Measurements from ENCODE around the gene SLC22A1. TPM values are rescaled to one million over a fixed set of nuclear protein-coding genes. Genes with fewer than 3 reads are reported as not detected.
"Not testable (repeated sequence)": the region's sequence is repeated elsewhere in the genome, so short reads cannot be mapped to it uniquely, and the experiment has no call there.

Gene SLC22A1
- polyA plus RNA-seq, 1 donor: 0.77 TPM

GRCh38 chr6:160093946-160094345 is 27.7 kb upstream of the SLC22A1 start:
- no peak for DNase-seq

- no peak for DNase-seq
Observed at GRCh38 chr6:160095146-160095845, 26.3 kb upstream of the SLC22A1 start.

GRCh38 chr6:160101277-160102205 is 20.1 kb upstream of the SLC22A1 start:
- DNase-seq: no peak

GRCh38 chr6:160102399-160102798 is 19.2 kb upstream of the SLC22A1 start:
- DNase-seq: no peak

GRCh38 chr6:160102956-160103824 is 18.4 kb upstream of the SLC22A1 start:
- DNase-seq: no peak

GRCh38 chr6:160103825-160104100 is 17.9 kb upstream of the SLC22A1 start:
- no peak for DNase-seq

- DNase-seq: no peak
Observed at GRCh38 chr6:160104821-160105517, 16.6 kb upstream of the SLC22A1 start.

GRCh38 chr6:160106010-160106409 is 15.6 kb upstream of the SLC22A1 start:
- DNase-seq: no peak

GRCh38 chr6:160106701-160107100 is 14.9 kb upstream of the SLC22A1 start:
- no peak for DNase-seq

- no peak for DNase-seq
Observed at GRCh38 chr6:160108077-160108476, 13.5 kb upstream of the SLC22A1 start.

GRCh38 chr6:160110586-160111123 is 11.0 kb upstream of the SLC22A1 start:
- no peak for DNase-seq

GRCh38 chr6:160111806-160112205 is 9.8 kb upstream of the SLC22A1 start:
- DNase-seq: no peak

- no peak for DNase-seq
Observed at GRCh38 chr6:160112628-160113299, 8.9 kb upstream of the SLC22A1 start.

GRCh38 chr6:160114536-160114935 is 7.1 kb upstream of the SLC22A1 start:
- DNase-seq: not testable (repeated sequence)

GRCh38 chr6:160115421-160115820 is 6.2 kb upstream of the SLC22A1 start:
- no peak for DNase-seq

- DNase-seq: no peak
Observed at GRCh38 chr6:160116411-160116810, 5.2 kb upstream of the SLC22A1 start.

GRCh38 chr6:160117137-160117536 is 4.5 kb upstream of the SLC22A1 start:
- DNase-seq: no peak

- no peak for DNase-seq
Observed at GRCh38 chr6:160118620-160119229, 2.9 kb upstream of the SLC22A1 start.

- no peak for DNase-seq
Observed at GRCh38 chr6:160120087-160120486, 1.5 kb upstream of the SLC22A1 start.

GRCh38 chr6:160121981-160122380 is 366 bp downstream of the SLC22A1 start:
- DNase-seq: no peak

GRCh38 chr6:160122744-160123143 is 1.1 kb downstream of the SLC22A1 start:
- DNase-seq: no peak
